Activated naive CD4-positive, alpha-beta T cell treated with anti-CD3 and anti-CD28 coated beads, Interleukin-2, amount 50 U/mL, for 16 hours (primary cell): ENCODE data around the gene TARBP1.
A peak's percentile ranks its signal among the peaks of the same experiment; 100 is the strongest.

ENCODE experiments used
- DNase-seq: peaks from one replicate; pipeline ENCODE4 v3.0.0-alpha.2; 2020

The TARBP1 gene

GRCh38 chr1:234479310-234479559 is 256 bp upstream of the TARBP1 start:
- DNase-seq, result no peak

- DNase-seq, result peak; percentile 79
These were observed 863 bp downstream of the TARBP1 start for GRCh38 chr1:234478152-234478480.

GRCh38 chr1:234477386-234478151 is 1.4 kb downstream of the TARBP1 start:
- DNase-seq, result no peak

DNA sequence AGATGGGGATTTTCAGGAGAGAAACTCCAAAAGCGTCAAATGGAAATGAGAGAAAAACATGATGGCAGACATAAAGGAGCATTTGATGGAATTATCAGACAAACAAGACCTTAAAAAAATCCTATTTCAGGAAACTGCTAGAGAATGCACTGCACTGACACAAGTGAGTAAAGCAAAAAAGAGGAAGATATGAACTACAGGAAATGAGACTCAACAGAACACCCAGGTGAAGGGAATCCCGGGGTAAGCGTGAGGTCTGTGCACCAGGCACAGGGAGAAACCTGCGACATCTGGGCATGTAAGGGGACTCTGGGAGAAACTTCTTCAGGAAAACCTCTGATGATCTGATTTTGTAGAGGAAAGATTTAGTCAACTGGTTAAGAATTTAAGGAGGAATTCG is 2.8 kb downstream of the TARBP1 start:
- no peak for DNase-seq

DNA sequence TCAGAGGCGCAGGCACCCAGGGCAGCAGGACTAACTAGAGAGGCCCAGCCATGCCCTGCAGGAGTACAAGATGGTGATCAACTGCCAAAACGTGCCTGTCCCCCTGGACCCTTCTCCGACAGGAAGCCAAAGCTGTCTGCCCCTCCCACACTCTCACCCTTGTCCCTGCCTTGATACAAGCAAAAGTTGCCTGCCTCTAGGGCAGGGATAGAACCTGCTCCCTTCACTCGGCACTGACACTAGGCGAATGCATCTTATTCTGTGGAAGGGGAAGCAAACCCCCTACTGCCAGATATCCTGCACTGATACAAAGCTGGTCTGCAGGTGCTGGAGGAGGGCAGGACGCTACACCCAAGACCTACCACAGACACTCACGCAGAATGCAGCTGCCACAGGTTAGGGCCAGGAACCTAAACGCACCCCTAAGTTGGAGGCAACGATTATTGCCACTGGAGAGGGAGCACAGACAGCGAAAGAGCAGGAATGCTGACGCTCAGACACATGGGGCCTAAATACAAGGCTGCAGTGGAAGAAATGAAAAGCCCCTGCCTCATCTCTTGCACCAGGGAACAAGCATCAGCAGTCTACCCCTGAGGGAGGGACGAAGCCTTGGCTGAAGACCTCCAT is 3.7 kb downstream of the TARBP1 start:
- DNase-seq, result no peak

GRCh38 chr1:234474375-234474774 is 4.6 kb downstream of the TARBP1 start:
- DNase-seq, result no peak

GRCh38 chr1:234473118-234473517 is 5.9 kb downstream of the TARBP1 start:
- no peak for DNase-seq

DNA sequence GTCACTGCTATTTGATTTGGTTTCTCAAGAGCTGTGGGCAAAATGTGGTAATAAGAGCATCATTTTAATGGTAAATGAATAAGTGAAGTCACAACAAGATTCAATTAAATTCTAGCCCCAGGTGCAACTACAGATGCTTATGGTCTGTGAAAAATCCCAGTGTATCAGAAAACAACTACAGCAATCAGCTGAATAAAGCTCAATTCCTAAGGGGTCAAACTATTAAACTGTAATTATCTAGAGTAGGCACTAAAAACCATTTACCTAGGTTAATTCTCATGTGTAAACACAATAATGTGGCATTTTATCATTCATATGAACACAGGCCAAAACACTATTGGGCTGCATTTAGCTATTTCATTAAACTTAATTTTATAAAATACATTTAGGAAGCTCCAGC is 9.6 kb downstream of the TARBP1 start:
- no peak for DNase-seq

DNA sequence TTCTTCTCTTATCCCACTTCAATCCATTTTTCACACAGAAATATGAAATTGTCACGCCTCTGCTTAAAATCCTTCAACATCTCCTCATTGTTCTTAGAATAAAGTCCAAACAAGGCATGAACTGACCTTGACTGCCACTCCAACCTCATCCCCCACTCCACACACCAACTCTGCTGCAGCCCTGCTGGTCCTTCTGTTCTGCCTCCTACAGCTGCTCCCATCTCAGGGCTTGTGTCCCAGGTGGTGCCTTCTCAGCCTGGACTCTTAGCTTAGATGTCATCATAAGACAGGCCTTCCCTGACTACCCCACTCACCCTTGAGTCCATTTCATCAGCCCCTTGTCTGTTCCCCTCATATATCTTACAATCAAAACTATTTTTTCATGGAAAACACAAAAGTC is 10.4 kb downstream of the TARBP1 start:
- no peak for DNase-seq

- DNase-seq, result no peak
These were observed 11.2 kb downstream of the TARBP1 start for GRCh38 chr1:234467821-234468220.

DNA sequence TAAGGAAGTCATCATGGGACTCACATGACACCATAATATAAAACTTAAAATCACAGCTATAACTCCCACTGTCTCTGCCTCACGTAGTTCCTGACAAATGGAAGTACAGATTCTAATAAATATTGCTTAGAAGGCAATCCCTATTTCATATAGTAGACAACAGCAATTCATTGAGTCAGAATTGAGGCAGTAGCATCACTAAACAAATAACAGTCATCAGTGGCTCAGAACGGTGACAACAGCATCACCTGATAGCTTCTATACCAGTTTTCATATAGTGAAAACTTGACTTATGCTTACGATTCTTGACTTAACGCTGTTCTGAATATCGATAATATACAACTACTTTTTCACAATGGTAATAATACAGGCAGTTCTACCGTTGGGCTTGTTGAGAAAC is 12.0 kb downstream of the TARBP1 start:
- no peak for DNase-seq

- no peak for DNase-seq
These were observed 15.2 kb downstream of the TARBP1 start for GRCh38 chr1:234463749-234464148.

DNA sequence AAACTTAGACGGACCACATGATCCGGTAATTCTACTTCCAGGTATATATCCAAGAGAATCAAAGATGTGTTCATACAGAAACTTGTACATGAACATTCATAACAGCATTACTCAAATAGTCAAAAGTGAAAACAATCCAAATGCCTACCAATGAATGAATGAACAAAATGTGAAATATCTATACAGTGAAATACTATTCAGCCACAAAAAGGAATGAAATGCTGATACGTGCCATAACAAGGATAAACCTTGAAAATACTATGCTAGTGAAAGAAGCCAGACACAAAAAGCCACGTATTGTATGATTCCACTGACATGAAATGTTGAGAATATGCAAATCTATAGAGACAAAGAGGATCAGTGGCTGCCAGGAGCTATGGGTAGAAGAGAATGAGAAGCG is 18.3 kb downstream of the TARBP1 start:
- DNase-seq, result no peak

GRCh38 chr1:234458352-234459017 is 20.5 kb downstream of the TARBP1 start:
- no peak for DNase-seq

- DNase-seq, result no peak
These were observed 24.1 kb downstream of the TARBP1 start for GRCh38 chr1:234454926-234455325.

- DNase-seq, result no peak
These were observed 26.5 kb downstream of the TARBP1 start for GRCh38 chr1:234452406-234452965.

DNA sequence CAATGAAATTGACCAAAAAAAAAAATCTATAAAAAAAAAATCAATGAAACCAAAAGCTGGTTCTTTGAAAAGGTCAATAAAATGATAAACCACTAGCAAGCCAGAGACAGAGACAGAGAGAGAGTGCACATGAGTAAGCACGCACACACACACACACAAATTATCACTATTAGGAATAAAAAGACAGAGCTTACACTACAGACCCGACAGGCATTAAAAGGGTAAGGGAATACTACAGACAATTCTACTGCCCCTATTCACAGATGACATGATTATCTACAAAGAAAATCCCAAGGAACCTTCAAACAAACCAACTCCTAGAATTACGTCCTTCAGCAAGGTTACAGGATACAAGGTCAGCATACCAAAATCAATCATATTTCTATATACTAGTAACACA is 38.6 kb downstream of the TARBP1 start:
- no peak for DNase-seq

DNA sequence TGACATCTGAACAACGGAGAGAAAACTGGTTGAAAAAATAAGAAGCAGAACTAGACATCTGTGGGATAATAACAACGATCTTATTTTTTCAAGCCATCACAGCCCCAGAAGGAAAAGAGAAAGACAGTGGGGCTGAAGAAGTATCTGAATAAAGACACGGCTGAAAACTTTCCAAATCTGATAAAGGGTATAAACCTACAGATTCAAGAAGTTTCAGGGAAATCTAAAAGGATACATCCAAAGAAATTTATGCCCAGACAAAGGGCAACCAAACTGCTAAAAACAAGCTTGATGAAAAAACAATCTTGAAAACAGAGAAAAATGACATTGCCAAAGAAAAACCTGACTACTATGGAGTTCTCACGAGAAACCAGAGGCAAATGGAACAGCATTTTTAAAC is 40.4 kb downstream of the TARBP1 start:
- no peak for DNase-seq

DNA sequence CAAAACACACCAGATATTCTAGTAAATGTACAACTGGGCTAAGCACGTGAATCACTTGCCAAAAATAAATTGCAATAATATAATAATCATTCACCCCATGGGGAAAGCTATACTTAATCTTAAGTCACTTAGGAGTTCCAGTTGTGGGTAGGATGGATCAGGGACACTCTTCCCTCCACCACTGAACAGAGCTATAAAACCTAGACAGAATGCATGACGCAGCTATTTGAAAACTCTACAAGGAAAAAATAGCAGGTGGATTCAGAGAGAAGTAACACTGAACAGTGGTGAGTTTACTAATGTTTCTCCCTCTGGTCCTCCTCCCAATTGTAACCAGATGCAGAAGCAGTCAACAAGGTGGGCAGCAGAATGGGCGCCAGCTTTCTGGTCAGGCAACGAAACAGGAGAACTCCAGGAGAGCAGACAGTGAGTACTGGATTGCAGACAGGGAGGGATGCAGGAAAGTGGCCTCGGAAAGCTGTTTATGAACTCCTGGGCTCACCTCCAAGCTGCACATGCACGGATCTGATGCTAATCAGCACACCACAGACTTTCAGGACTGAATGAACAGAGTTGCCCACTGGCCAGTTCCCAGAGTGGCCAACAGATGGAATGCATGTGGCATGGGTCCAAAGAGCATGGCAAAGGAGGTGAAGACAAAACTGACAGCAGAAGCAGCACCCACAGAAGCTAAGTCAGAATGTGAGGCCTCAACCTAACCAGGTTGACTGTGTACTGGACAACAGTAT is 41.4 kb downstream of the TARBP1 start:
- no peak for DNase-seq

- no peak for DNase-seq
These were observed 43.4 kb downstream of the TARBP1 start for GRCh38 chr1:234435620-234436019.

GRCh38 chr1:234434706-234435105 is 44.3 kb downstream of the TARBP1 start:
- DNase-seq, result no peak

GRCh38 chr1:234433563-234434285 is 45.3 kb downstream of the TARBP1 start:
- DNase-seq, result no peak

GRCh38 chr1:234431255-234431654 is 47.7 kb downstream of the TARBP1 start:
- no peak for DNase-seq
